ENCODE results near the gene MRNIP.

Gene MRNIP

GRCh38 chr5:179803651-179804554 lies 54.7 kb downstream of the MRNIP start:
- no peak for DNase-seq (ENCODE audit: low read depth, low spot score)

DNA sequence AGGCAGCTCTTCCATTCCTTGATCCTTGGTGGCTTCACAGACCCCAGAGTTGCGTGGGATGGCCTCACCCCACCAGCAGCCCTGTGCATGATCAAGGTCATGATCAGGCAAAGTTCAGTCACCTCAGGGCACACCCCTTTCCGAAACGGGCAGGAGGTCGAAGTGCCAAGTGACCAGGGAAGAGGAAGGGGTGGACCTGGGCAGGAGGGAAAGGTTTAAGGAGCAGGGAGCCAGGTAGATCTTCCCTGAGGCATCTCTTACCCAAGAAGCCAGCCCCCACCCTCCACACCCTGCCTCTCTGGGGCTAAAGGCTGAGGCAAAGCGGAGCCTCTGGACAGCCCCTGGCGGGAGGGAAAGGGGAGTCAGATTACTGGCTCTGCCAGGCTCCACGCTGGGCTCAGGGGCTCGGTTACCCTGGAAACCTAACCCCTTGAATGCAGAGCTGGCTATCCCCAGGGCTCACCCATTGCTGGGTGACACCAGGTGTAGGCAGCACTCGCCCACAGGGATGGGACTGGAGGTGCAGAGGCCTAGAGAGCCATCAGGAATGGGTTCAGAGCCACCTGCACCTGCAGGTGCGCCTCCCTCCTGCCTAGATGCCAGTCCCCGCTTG lies 55.6 kb downstream of the MRNIP start:
- DNase-seq (ENCODE audit: low read depth, low spot score): no peak

DNA sequence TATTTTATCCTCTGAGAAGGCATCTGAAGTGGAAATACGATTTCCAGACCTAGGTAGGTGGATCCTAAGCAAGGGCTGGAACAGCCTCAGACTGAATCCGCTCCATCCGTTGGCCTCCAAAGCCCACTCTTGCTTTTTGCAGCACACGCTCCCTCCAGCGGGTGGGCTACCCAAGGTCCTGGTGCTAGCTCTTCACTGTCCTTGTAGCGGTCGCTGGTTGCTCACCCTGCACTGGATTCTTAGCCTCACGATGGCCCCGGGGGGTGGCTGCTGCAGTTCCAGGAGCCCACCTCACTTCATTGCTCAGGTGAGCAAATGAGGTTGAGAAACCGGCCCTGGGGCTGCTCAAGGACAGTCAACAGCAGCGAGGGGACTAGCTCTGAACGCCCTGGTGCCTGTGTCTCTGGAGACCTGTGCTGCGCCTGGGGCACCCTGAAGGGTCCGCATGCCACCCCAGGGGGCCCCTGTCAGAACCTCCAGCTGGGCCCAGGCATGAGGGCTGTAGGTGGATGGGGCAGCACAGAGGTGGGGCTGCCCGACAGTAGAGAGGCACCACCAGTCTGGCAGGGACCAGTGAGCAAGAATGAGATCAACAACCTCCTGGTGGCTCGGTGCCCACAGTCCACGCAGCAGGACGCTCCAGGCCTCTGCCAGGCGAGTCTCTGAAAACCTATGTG lies 56.3 kb downstream of the MRNIP start:
- DNase-seq (ENCODE audit: low read depth, low spot score): no peak

DNA sequence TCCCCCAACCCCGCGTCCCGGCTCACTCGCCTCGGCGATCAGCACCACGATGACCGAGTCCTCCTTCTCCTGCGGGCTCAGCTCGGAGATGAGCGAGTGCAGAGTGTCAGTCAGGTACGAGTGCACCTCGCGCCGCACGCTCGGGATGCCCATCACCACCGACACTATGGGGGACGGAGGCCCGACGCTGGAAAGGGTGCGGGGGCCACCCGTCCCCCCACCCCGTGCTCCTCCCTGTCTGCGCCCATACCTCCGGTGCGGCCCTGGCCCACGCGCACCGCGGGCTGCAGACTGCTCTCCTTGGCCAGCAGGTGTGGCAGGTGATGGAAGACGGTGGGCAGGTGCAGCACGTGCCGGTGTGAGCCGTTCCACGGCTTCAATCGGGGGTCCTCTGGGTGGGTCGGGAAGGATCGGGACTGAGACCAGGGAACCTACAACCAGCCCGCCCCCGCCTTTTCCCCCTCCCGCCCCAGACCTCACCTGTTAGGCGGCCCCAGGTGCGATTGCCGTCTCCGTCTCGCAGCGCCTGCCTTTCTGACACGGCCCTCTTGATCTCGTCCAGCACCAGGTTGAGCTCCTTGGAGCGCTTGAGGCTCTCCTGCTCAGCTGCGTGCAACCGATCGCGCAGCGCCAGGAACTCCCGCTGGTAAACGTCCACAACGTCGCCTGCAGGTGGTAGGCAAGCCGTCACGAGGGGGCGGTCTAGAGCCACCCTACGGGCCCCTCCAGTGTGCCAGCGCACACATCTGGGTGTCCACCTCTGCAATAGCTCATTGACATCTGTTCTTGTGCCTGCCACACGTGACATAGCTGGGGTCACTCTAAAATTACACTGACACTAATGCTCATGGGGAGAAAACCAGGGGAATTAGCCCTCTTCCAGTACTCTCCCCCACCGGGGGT lies 57.1 kb downstream of the MRNIP start:
- DNase-seq (ENCODE audit: low read depth, low spot score): no peak

DNA sequence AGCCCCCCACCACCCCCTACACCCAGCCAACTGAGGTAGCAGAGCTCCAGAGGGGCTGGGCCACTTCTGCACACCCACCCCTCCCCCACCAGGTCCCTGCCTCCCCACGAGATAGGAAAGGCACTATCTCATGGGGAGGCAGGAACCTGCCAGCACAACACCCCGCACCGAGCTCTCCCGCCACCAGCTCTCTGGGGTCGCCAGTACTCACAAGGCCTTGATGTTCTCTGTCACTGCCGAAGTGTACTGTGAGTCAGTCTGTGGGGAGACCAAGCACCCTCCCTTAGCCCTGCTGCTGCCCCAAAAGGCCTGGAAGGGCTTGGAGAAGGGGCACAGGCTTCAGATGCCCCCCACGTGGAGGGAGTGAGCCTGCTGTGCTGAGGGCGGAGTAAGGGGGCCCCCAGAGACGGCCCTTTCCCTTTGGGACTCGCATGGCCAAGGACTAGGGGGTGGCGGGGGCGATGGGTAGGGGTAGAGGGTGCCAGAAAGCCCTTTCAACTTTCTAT lies 57.9 kb downstream of the MRNIP start:
- no peak for DNase-seq (ENCODE audit: low read depth, low spot score)

GRCh38 chr5:179800071-179800695 lies 58.4 kb downstream of the MRNIP start:
- no peak for DNase-seq (ENCODE audit: low read depth, low spot score)

DNA sequence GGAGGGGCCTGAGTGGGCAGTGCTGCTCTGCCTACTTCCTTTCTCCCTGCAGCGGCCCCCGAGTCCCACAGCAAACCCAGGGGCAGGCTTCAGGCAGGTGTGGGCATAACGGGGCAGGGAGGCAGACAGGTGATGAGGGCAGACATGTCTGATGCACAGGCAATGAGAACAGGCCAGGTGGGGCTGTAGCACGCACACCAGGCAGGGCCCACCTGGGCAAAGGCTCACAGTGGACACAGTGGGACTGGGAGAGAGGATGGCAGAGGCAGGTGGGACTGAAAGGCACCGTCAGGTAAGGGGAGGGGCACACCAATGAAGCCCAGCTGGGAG lies 59.0 kb downstream of the MRNIP start:
- DNase-seq (ENCODE audit: low read depth, low spot score): no peak

DNA sequence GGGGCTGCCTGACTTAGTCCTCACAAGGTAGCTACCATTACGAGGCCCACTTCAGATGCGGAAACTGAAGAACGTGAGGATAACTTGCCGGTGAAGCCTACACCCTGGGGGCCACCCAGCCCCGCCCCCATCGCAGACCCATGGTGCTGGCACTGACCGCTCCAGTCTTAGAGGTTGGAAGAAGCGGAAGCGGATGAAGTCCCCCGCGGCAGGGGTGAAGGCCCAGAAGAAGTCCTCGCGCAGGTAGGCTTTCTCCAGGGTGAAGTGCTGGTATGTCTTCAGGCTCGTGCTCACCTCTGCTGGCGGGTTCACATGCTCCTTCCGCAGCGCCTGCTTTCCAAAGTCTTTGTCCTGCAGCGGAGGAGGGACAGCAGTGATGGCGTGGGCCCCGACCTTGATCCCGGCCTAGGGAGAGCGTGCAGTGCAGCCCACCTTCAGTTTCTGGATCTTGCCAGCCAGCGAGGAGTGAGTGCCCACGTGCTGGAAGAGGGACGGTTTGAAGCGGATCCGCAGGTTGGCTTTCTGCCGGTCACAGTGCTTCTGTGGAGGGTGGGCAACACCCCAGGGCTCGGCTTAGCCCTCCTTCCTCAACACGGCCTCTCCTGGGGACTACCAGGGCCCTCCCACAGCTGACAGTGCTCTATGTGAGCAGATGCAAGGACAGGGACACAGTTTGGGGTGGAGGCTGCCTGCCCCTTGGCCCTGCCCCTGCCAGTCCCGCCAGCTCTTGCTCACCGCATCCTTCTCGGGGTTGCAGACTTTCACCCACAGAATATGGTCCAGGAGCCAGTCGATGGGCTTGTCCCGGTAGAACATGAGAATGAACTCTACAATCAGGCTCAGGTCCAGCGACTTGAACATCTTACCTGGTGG lies 59.6 kb downstream of the MRNIP start:
- no peak for DNase-seq (ENCODE audit: low read depth, low spot score)

GRCh38 chr5:179798144-179798770 lies 60.4 kb downstream of the MRNIP start:
- no peak for DNase-seq (ENCODE audit: low read depth, low spot score)

DNA sequence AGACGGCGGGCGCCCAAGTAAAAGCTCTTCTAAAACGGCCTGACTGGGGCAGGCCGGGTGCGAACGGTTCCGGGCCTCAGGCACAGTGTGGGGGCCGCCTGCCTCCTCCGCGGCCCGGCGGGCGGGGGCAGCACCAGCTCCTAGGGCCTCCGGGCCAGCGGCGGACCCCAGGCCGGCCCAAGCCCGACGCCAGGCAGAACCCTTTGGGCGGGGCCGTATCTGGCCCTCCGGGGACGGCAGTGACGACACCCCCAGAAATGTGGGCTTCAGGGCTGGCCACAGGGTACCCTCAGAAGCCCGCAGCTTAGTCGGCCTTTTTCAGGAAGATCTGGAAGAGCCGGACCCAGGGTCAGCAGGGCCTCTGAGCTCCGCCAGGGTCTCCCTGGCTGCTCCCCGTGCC lies 60.9 kb downstream of the MRNIP start:
- no peak for DNase-seq (ENCODE audit: low read depth, low spot score)

- no peak for DNase-seq (ENCODE audit: low read depth, low spot score)
These were observed 61.6 kb downstream of the MRNIP start for GRCh38 chr5:179796877-179797608.

GRCh38 chr5:179795863-179796833 lies 62.5 kb downstream of the MRNIP start:
- no peak for DNase-seq (ENCODE audit: low read depth, low spot score)

DNA sequence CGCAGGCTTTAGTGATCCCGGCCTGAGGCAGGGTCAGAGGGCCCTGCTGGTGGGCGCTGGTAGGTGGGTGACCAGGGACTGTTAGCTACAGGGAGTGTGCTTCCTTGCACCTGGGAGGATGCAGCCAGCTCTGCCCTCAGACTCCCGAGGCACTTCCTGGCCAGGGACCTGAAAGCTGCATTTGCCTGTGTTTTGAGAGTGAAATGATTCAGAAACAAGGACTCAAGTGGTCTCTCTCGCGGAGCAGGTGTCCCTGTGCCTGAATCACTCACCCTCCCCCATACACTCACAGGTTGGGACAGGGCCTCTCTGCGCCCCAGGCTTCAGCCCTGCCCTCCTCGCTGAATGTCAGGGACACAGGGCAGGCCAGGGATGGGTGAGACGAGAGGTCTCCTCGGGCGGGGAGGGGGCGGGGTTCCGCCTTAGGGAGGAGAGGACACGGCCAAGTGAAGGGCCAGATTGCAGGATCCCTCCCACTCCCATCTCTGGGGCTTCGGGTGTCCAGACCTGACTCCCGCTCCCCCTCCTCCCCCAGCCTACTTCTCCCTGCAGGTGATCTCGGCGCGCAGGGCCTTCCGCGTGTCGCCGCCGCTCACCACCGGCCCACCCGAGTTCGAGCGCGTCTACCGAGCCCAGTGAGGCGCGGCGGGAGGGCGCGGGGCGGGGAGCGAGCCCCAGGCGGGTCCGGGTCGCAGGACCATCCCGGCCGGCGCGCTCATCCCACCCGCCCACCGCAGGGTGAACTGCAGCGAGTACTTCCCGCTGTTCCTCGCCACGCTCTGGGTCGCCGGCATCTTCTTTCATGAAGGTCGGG lies 63.4 kb downstream of the MRNIP start:
- DNase-seq (ENCODE audit: low read depth, low spot score): no peak

- DNase-seq (ENCODE audit: low read depth, low spot score): no peak
These were observed 64.0 kb downstream of the MRNIP start for GRCh38 chr5:179794575-179794974.

DNA sequence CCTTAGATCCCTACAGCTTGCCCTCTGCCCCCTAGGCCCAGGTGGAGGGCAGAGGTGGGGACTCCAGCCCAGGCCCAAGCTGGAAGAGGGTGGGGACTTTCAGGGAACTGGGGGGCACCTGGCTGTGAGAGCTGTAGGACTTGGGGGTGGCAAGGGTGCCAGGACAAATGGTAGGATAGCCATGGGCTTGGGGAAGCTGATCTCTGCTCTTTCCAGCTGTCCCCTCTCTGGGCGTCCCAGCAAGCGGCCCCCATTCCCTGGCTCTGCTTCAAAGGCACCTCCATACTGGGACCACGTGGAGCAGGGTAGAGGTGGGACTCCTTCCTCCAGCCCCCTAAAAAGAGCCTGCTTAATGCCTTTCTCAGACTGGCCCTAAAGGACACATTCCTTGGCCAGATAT lies 64.4 kb downstream of the MRNIP start:
- DNase-seq (ENCODE audit: low read depth, low spot score): no peak

- DNase-seq (ENCODE audit: low read depth, low spot score): no peak
These were observed 65.0 kb downstream of the MRNIP start, which contains the start of gene LTC4S for GRCh38 chr5:179793468-179794139. LTC4S (plus strand) TSS chr5:179793986; CDS start chr5:179794081, 95 bp downstream.
